Neural cell (in vitro differentiated cells): ENCODE data around the gene STAB1. TPM values are rescaled to one million over a fixed set of nuclear protein-coding genes. Genes with fewer than 3 reads are reported as not detected.

Experiments
- H2AFZ ChIP-seq: fragments of 200-600, 300-800 bp; sonication (generic), shearing (Covaris generic); 2 replicates; pipeline ENCODE4 v1.6.0; 2014; ENCODE audit warnings: low read depth, mild to moderate bottlenecking, antibody characterized with exemption, low read length, moderate library complexity
- H3F3A ChIP-seq: fragments of 200-600 bp; shearing (Covaris generic); 2 replicates; pipeline ENCODE4 v1.6.1; 2016; ENCODE audit warnings: mild to moderate bottlenecking, moderate library complexity, mixed read lengths, antibody characterized with exemption, low read length; ENCODE audit not compliant: insufficient read depth, poor library complexity, severe bottlenecking
- H3K27ac ChIP-seq: fragments of 200-600, 300-800 bp; sonication (generic), shearing (Covaris generic); 2 replicates; pipeline ENCODE4 v1.5.1; 2014; ENCODE audit warnings: mild to moderate bottlenecking, low read length, moderate library complexity
- H3K27me3 ChIP-seq: fragments of 300-800, 200-600 bp; sonication (generic), shearing (Covaris generic); 2 replicates; pipeline ENCODE4 v1.6.0; 2014; ENCODE audit warnings: mild to moderate bottlenecking, low read depth, low read length, moderate library complexity; ENCODE audit not compliant: insufficient read depth
- H3K36me3 ChIP-seq: fragments of 300-800, 200-600 bp; sonication (generic), shearing (Covaris generic); 2 replicates; pipeline ENCODE4 v1.5.1; 2014; ENCODE audit warnings: mild to moderate bottlenecking, antibody characterized with exemption, low read length, moderate library complexity; ENCODE audit not compliant: insufficient read depth
- H3K4me2 ChIP-seq: fragments of 300-800, 200-600 bp; sonication (generic), shearing (Covaris generic); 2 replicates; pipeline ENCODE4 v1.6.0; 2014; ENCODE audit warnings: mild to moderate bottlenecking, low read length
- H3K4me3 ChIP-seq: fragments of 300-800, 200-600 bp; sonication (generic), shearing (Covaris generic); 2 replicates; pipeline ENCODE4 v1.5.1; 2014; ENCODE audit warnings: mild to moderate bottlenecking, low read length, moderate library complexity
- H3K79me2 ChIP-seq: fragments of 200-600 bp; shearing (Covaris generic); replicated peaks from 2 replicates; pipeline ENCODE4 v1.6.0; 2014; ENCODE audit warnings: mild to moderate bottlenecking, low read length, moderate library complexity; ENCODE audit not compliant: insufficient read depth
- H3K9ac ChIP-seq: fragments of 300-800, 200-600 bp; sonication (generic), shearing (Covaris generic); 2 replicates; pipeline ENCODE4 v1.6.1; 2016; ENCODE audit warnings: mild to moderate bottlenecking, low read length, mixed read lengths
- H3K9me2 ChIP-seq: fragments of 200-600 bp; shearing (Covaris generic); 2 replicates; pipeline ENCODE4 v1.6.1; 2016; ENCODE audit warnings: mild to moderate bottlenecking, low read length, mixed read lengths; ENCODE audit not compliant: insufficient read depth
- H3K9me3 ChIP-seq: fragments of 200-600, 300-800 bp; sonication (generic), shearing (Covaris generic); 2 replicates; pipeline ENCODE4 v1.6.1; 2016; ENCODE audit warnings: mild to moderate bottlenecking, mixed run types, low read length, moderate library complexity, mixed read lengths
- H4K20me1 ChIP-seq: fragments of 200-600 bp; shearing (Covaris generic); 2 replicates; pipeline ENCODE4 v1.6.1; 2016; ENCODE audit warnings: mild to moderate bottlenecking, mixed run types; ENCODE audit not compliant: insufficient read depth
- CTCF ChIP-seq: fragments of 450-650 bp; IDR thresholded peaks from 2 replicates; pipeline ENCODE4 v1.5.1; 2014; ENCODE audit warnings: antibody characterized with exemption, mild to moderate bottlenecking, moderate library complexity; ENCODE audit not compliant: poor library complexity, severe bottlenecking
- EP300 ChIP-seq: fragments of 450-650 bp; conservative IDR thresholded peaks from 2 replicates; pipeline ENCODE4 v1.6.1; 2014; ENCODE audit warnings: antibody characterized with exemption, mild to moderate bottlenecking, moderate library complexity; ENCODE audit not compliant: poor library complexity, severe bottlenecking
- EZH2 ChIP-seq: fragments of 200-600, 300-800 bp; shearing (Covaris generic), sonication (generic); IDR thresholded peaks from 2 replicates; pipeline ENCODE4 v1.6.1; 2014; ENCODE audit warnings: antibody characterized with exemption, low read length, borderline replicate concordance, mild to moderate bottlenecking; ENCODE audit not compliant: insufficient read depth, poor library complexity, severe bottlenecking
- MXI1 ChIP-seq: fragments of 450-650 bp; conservative IDR thresholded peaks from 2 replicates; pipeline ENCODE4 v1.6.1; 2014; ENCODE audit warnings: antibody characterized with exemption, mild to moderate bottlenecking; ENCODE audit not compliant: poor library complexity, severe bottlenecking
- POLR2AphosphoS5 ChIP-seq: IDR thresholded peaks from 2 replicates; pipeline ENCODE4 v1.6.1; 2012
- RAD21 ChIP-seq: fragments of 450-650 bp; conservative IDR thresholded peaks from 2 replicates; pipeline ENCODE4 v1.6.1; 2014; ENCODE audit warnings: antibody characterized with exemption, mild to moderate bottlenecking, moderate library complexity
- REST ChIP-seq: IDR thresholded peaks from 2 replicates; pipeline ENCODE4 v1.6.1; 2012; ENCODE audit warnings: borderline replicate concordance
- SMC3 ChIP-seq: fragments of 450-650 bp; conservative IDR thresholded peaks from 2 replicates; pipeline ENCODE4 v1.6.1; 2014; ENCODE audit warnings: antibody characterized with exemption, mild to moderate bottlenecking, moderate library complexity; ENCODE audit not compliant: poor library complexity
- TAF1 ChIP-seq: IDR thresholded peaks from 2 replicates; pipeline ENCODE4 v1.6.1; 2012; ENCODE audit warnings: low read depth
- polyA plus RNA-seq: library from polyadenylated mRNA; depleted of rRNA; stranded (reverse); fragments of >200 nt; gene quantifications from 2 replicates; pipeline ENCODE4 v1.2.3, GENCODE V29; 2014

Gene STAB1
- polyA plus RNA-seq, 1 donor from 2014 or later: 0.28 TPM

- Histone ChIP-seq H3K4me2 (no peak overlapping the region), H3K36me3 (peaks cover 7% of the 10 kb centered on the region), H3K79me2 (no peaks in the 10 kb centered on the region), H3K27ac (no peak overlapping the region), H3K27me3 (no peaks in the 10 kb centered on the region), H2AFZ (no peak overlapping the region), H3K9me3 (no peaks in the 10 kb centered on the region), H3F3A (no peaks in the 10 kb centered on the region), H3K9ac (no peak overlapping the region), H4K20me1 (no peaks in the 10 kb centered on the region), H3K4me3 (no peak overlapping the region), H3K9me2 (no peaks in the 10 kb centered on the region)
- no peak for TF ChIP-seq CTCF
- TF ChIP-seq EZH2: no peak
- no peak for TF ChIP-seq POLR2AphosphoS5
- TF ChIP-seq REST: no peak
- TF ChIP-seq EP300: no peak
- TF ChIP-seq MXI1: no peak
- TF ChIP-seq SMC3: no peak
- no peak for TF ChIP-seq TAF1
These were observed 10.3 kb upstream of the STAB1 start for GRCh38 chr3:52484680-52485461.

GRCh38 chr3:52487050-52487787 lies 7.9 kb upstream of the STAB1 start:
- Histone ChIP-seq H3K36me3 (peaks cover 7% of the 10 kb centered on the region), H3K9ac (no peak overlapping the region), H3K27me3 (no peaks in the 10 kb centered on the region), H3K27ac (no peak overlapping the region), H4K20me1 (no peaks in the 10 kb centered on the region), H3F3A (no peaks in the 10 kb centered on the region), H3K4me2 (no peak overlapping the region), H3K79me2 (no peaks in the 10 kb centered on the region), H3K9me2 (no peaks in the 10 kb centered on the region), H3K4me3 (no peak overlapping the region), H2AFZ (no peak overlapping the region), H3K9me3 (no peaks in the 10 kb centered on the region)
- TF ChIP-seq RAD21 (no peak), REST (no peak), TAF1 (no peak), POLR2AphosphoS5 (no peak), EP300 (no peak), CTCF (no peak)
